ENCODE data around the gene SMIM43. TPM values are rescaled to one million over a fixed set of nuclear protein-coding genes. Genes with fewer than 3 reads are reported as not detected.

SMIM43 gene
- total RNA-seq, 1 experiment from 2014 or later: 0.33 TPM

- no peak for TF ChIP-seq ATF6 (CRISPR knock-in tag; IDR thresholded peaks at IDR 0.05)
- TF ChIP-seq FOXK1 (CRISPR knock-in tag; IDR thresholded peaks at IDR 0.05): no peak
- TF ChIP-seq, protein P1, sequence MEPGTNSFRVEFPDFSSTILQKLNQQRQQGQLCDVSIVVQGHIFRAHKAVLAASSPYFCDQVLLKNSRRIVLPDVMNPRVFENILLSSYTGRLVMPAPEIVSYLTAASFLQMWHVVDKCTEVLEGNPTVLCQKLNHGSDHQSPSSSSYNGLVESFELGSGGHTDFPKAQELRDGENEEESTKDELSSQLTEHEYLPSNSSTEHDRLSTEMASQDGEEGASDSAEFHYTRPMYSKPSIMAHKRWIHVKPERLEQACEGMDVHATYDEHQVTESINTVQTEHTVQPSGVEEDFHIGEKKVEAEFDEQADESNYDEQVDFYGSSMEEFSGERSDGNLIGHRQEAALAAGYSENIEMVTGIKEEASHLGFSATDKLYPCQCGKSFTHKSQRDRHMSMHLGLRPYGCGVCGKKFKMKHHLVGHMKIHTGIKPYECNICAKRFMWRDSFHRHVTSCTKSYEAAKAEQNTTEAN (CRISPR knock-in tag; IDR thresholded peaks at IDR 0.05): no peak
These were observed 23.9 kb upstream of the SMIM43 start (continued) for GRCh38 chr4:121788896-121789295.

DNA sequence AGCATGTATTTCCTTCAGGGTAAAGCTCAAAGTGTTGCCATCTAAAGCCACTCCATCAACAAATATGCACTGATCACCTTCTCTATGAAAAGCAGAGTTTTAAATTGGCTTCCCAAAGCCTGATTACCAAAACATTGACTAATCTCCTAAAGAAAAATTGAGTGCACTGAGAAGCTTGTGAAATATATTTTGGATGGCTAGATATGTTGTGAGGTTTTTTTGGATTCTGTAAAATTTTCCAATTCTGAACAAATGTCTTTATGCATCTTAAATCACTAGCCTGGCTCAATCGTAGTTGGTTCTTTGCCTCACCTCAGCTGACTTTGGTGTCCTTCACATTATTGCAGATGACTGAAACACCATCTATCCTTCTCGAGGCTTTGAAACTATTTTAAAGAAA, 21.3 kb upstream of the SMIM43 start:
- no peak for TF ChIP-seq NR2C2 (CRISPR knock-in tag; IDR thresholded peaks at IDR 0.05)
- no peak for TF ChIP-seq TCF7 (CRISPR knock-in tag; IDR thresholded peaks at IDR 0.05; ENCODE audit: low read depth)
- TF ChIP-seq MXD4 (CRISPR knock-in tag; IDR thresholded peaks at IDR 0.05; ENCODE audit: borderline replicate concordance): no peak
- no peak for TF ChIP-seq ATF2 (CRISPR knock-in tag; IDR thresholded peaks at IDR 0.05; ENCODE audit: borderline replicate concordance, low read depth)
- no peak for TF ChIP-seq FOXK1 (CRISPR knock-in tag; IDR thresholded peaks at IDR 0.05)
- TF ChIP-seq, protein P1 (CRISPR knock-in tag; IDR thresholded peaks at IDR 0.05): no peak
- TF ChIP-seq ZNF232 (CRISPR knock-in tag; IDR thresholded peaks at IDR 0.05): no peak
- no peak for TF ChIP-seq USF1 (CRISPR knock-in tag; IDR thresholded peaks at IDR 0.05)
- no peak for TF ChIP-seq ATF6 (CRISPR knock-in tag; IDR thresholded peaks at IDR 0.05)
- no peak for TF ChIP-seq NFATC4 (CRISPR knock-in tag; IDR thresholded peaks at IDR 0.05)
- no peak for TF ChIP-seq NFE2L1 (CRISPR knock-in tag; IDR thresholded peaks at IDR 0.05)
- TF ChIP-seq SP1 (CRISPR knock-in tag; conservative IDR thresholded peaks at IDR 0.05): no peak
- no peak for TF ChIP-seq RELA (CRISPR knock-in tag; IDR thresholded peaks at IDR 0.05; ENCODE audit: borderline replicate concordance)
- no peak for TF ChIP-seq E2F4 (CRISPR knock-in tag; IDR thresholded peaks at IDR 0.05; ENCODE audit: borderline replicate concordance, low read depth)
- no peak for TF ChIP-seq HMGA2 (CRISPR knock-in tag; IDR thresholded peaks at IDR 0.05)
- no peak for TF ChIP-seq JUN (CRISPR knock-in tag; IDR thresholded peaks at IDR 0.05)
- TF ChIP-seq ATF1 (CRISPR knock-in tag; IDR thresholded peaks at IDR 0.05): no peak
- no peak for TF ChIP-seq ZNF317 (CRISPR knock-in tag; IDR thresholded peaks at IDR 0.05; ENCODE audit: borderline replicate concordance, low read depth)
- TF ChIP-seq ZNF396 (CRISPR knock-in tag; IDR thresholded peaks at IDR 0.05; ENCODE audit: borderline replicate concordance): no peak
- TF ChIP-seq JAZF1 (CRISPR knock-in tag; IDR thresholded peaks at IDR 0.05): no peak
- no peaks in the 10 kb centered on the region; the same call in 1 of the 2 replicates for H3K27me3 Mint-ChIP-seq (ENCODE audit: low read depth)
- ATAC-seq: no peak
- POLR2A ChIA-PET: no interaction called here
- H3K9me3 Mint-ChIP-seq: no peaks in the 10 kb centered on the region
- H3K4me3 Mint-ChIP-seq: no peak overlapping the region
- no peaks in the 10 kb centered on the region for H3K4me1 Mint-ChIP-seq
- H3K27ac Mint-ChIP-seq: no peak overlapping the region
- no peaks in the 10 kb centered on the region for H3K36me3 Mint-ChIP-seq
- no peak for DNase-seq (ENCODE audit: low spot score)
- CTCF ChIA-PET: no interaction called here
